Measurements from ENCODE around the gene OTP.
"Not testable (repeated sequence)": the region's sequence is repeated elsewhere in the genome, so short reads cannot be mapped to it uniquely, and the experiment has no call there.

Gene OTP

GRCh38 chr5:77599679-77600078, 38.8 kb downstream of the OTP start:
- DNase-seq = peak; percentile 38

DNA sequence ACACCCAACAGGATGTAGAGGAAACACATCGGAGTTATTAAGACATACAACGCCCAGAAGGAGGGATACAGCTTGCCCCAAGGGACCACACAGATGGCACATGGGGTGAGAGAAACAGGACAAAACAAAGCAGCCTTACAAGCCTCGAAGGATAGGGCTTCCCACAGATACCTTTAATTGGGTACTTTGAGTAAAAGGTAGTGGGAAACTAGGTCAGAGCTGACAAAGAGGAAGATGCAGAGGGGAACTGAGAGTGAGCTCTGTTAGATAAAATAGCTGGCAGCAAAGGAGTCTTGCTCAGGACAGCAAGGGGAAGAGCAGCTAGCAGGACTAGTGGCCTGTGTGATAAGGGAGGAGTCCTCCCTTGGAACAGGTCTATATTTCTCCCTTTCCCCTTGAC, 48.2 kb downstream of the OTP start:
- no peak for DNase-seq

DNA sequence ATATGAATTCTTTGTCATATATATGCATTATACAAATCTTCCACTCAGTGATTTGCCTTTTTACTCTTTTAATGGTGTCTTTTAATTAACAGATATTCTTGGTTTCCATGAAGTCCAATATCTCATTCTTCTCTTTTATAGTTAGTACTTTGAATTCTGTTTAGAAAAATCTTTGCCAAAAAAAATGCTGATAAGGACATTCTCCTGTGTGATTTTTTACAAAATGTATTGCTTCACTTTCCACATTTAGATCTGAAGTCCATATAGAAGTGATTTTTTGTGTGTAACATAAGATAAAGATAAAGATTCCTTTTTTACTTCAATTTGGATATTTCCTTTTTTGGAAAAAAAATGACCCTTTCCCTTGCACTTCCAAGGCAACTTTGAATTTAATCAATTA, 50.3 kb downstream of the OTP start:
- DNase-seq = no peak

- no peak for DNase-seq
Observed at GRCh38 chr5:77586101-77586500, 52.4 kb downstream of the OTP start.

GRCh38 chr5:77582143-77582542, 56.4 kb downstream of the OTP start:
- DNase-seq = not testable (repeated sequence)

Data from hematopoietic multipotent progenitor cell treated with erythropoietin and hydrocortisone succinate and interleukin-3 and kit ligand, for 8 days (in vitro differentiated cells).